ENCODE measurements around the gene PRUNE2. TPM values are rescaled to one million over a fixed set of nuclear protein-coding genes. Genes with fewer than 3 reads are reported as not detected.

Gene PRUNE2
- polyA plus RNA-seq, 1 experiment: 0.78 TPM

DNA sequence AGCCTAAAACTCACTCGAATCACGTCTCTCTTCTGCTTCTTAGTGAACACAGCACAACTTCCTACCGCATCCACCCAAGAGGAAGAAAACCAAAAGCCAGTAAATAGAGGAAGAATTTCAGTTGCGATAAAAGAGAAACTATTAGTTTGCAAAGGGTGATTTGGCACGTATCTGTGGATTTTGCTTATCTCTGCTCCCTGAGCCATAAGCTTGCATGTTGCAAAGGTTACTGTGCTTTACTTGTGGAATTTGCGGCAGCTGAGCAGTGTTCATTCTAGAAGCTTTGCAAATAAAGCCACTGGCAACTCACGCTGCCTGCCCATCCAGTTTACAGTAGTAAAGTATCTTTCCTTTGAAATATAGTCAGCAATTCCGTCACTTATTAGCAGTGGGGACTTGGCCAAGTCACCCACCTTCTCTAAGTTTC is 290.7 kb downstream of the PRUNE2 start:
- DNase-seq (ENCODE audit: low read depth): no peak
- POLR2A ChIA-PET: no interaction called here

DNA sequence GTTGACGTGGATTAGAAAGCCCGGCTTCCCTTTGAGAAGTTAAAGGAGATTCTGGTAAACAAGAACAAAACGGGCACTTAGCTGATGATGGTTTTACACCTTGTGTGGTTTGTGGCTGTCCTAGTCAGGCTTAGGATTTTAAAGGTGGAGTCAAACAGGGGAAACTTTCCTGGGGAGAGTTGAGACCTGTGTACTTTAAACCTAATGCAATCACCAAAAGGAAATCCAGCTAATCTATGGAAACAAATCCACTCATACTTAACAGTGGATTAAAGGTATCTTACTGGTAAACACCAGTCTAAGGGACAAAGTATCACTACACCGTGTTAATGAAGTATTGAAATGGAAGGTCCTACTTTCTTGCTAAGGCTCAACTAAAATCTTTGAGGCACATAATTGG is 291.9 kb downstream of the PRUNE2 start:
- POLR2A ChIA-PET: no interaction called here
- DNase-seq (ENCODE audit: low read depth): no peak
- CTCF ChIA-PET: interaction anchor here (0.7 to 1.1 kb wide), 2 partner anchors 9 to 17 kb away, joined by 3 read pairs; no protein-coding TSS in a partner anchor
- TF ChIP-seq, protein P1, sequence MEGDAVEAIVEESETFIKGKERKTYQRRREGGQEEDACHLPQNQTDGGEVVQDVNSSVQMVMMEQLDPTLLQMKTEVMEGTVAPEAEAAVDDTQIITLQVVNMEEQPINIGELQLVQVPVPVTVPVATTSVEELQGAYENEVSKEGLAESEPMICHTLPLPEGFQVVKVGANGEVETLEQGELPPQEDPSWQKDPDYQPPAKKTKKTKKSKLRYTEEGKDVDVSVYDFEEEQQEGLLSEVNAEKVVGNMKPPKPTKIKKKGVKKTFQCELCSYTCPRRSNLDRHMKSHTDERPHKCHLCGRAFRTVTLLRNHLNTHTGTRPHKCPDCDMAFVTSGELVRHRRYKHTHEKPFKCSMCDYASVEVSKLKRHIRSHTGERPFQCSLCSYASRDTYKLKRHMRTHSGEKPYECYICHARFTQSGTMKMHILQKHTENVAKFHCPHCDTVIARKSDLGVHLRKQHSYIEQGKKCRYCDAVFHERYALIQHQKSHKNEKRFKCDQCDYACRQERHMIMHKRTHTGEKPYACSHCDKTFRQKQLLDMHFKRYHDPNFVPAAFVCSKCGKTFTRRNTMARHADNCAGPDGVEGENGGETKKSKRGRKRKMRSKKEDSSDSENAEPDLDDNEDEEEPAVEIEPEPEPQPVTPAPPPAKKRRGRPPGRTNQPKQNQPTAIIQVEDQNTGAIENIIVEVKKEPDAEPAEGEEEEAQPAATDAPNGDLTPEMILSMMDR (IDR thresholded peaks at IDR 0.05; ENCODE audit: insufficient read depth, low read depth, low read length): no peak
- Histone ChIP-seq H3K36me3 (ENCODE audit: control insufficient read depth, insufficient read depth, low read length) (no peaks in the 10 kb centered on the region), H3K27me3 (ENCODE audit: control insufficient read depth, insufficient read depth, low read length) (no peaks in the 10 kb centered on the region), H3K4me3 (ENCODE audit: low read depth, low read length) (no peak overlapping the region)

More for the DNA sequence above, 290.7 kb downstream of the PRUNE2 start:
- H3K4me3 ChIP-seq (ENCODE audit: low read depth, low read length): no peak overlapping the region
- CTCF ChIA-PET: interaction anchor here (1.1 kb wide), 1 partner anchor 13 kb away, joined by 3 read pairs; no protein-coding TSS in a partner anchor
- no peaks in the 10 kb centered on the region for H3K27me3 ChIP-seq (ENCODE audit: control insufficient read depth, insufficient read depth, low read length)
- no peaks in the 10 kb centered on the region for H3K36me3 ChIP-seq (ENCODE audit: control insufficient read depth, insufficient read depth, low read length)
- TF ChIP-seq, protein P1 (IDR thresholded peaks at IDR 0.05; ENCODE audit: insufficient read depth, low read depth, low read length): no peak

DNA sequence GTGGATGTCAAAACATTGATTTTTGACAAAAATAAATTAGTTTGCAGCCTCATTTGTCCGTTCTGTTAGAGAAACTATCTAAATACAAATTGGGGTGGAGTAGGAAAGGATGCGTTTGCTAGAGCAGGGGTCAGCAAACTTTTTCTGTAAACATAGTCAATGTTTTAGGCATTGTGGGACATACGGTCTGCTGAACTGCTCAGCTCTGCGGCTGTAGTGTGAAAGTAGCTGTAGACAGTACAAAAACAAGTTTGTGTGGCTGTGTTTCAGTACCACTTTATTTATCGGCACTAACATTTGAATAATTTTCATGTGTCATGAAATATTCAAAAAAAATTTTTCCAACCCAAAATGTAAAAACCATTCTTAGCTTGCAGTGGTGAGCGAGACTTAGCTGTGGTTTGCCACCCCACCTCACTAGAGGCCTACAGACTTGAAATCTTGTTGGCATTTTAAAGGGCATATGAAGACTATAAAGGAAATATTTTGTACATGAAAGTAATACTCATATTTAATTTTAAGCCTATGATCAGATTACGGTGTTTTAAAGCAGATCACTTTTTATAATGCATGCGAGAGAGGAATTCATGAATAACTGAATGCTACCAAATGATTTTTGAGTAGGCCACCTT is 292.6 kb downstream of the PRUNE2 start:
- H3K27me3 ChIP-seq (ENCODE audit: control insufficient read depth, insufficient read depth, low read length): no peaks in the 10 kb centered on the region
- TF ChIP-seq, protein P1 (IDR thresholded peaks at IDR 0.05; ENCODE audit: insufficient read depth, low read depth, low read length): no peak
- no peak overlapping the region for H3K4me3 ChIP-seq (ENCODE audit: low read depth, low read length)
- ChIA-PET CTCF (interaction anchor here (0.6 to 1.1 kb wide), 2 partner anchors 18 to 38 kb away, joined by 3 read pairs; no protein-coding TSS in a partner anchor), POLR2A (no interaction called here)
- no peaks in the 10 kb centered on the region for H3K36me3 ChIP-seq (ENCODE audit: control insufficient read depth, insufficient read depth, low read length)
- no peak for DNase-seq (ENCODE audit: low read depth)

DNA sequence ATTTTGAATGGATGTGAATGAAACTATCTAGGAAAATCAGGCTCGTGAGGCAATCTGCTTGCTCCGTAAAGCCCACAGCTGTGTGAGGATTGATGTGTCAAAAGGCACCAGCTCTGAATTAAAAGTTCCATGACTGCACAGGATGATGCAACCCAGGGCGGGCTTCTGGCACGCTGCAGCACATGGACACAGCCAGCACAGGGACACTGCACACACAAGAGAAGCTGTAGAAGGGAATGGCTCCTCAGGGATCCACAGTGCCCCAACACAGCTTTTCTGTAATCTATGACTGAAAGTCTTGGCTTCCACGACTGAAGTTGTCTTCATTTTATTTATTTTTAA is 295.9 kb downstream of the PRUNE2 start:
- ChIA-PET POLR2A (no interaction called here), CTCF (interaction anchor here (0.6 to 1.6 kb wide), 5 partner anchors 8 to 163 kb away, joined by 3 to 5 read pairs (median 3); no protein-coding TSS in a partner anchor)
- peak; percentile 47 for DNase-seq (ENCODE audit: low read depth)
- no peaks in the 10 kb centered on the region; the same call in 1 of the 2 replicates for H3K27me3 ChIP-seq (ENCODE audit: control insufficient read depth, insufficient read depth, low read length)
- H3K36me3 ChIP-seq (ENCODE audit: control insufficient read depth, insufficient read depth, low read length): no peaks in the 10 kb centered on the region
- H3K4me3 ChIP-seq (ENCODE audit: low read depth, low read length): no peak overlapping the region
- TF ChIP-seq, protein P1 (IDR thresholded peaks at IDR 0.05; ENCODE audit: insufficient read depth, low read depth, low read length): no peak

DNA sequence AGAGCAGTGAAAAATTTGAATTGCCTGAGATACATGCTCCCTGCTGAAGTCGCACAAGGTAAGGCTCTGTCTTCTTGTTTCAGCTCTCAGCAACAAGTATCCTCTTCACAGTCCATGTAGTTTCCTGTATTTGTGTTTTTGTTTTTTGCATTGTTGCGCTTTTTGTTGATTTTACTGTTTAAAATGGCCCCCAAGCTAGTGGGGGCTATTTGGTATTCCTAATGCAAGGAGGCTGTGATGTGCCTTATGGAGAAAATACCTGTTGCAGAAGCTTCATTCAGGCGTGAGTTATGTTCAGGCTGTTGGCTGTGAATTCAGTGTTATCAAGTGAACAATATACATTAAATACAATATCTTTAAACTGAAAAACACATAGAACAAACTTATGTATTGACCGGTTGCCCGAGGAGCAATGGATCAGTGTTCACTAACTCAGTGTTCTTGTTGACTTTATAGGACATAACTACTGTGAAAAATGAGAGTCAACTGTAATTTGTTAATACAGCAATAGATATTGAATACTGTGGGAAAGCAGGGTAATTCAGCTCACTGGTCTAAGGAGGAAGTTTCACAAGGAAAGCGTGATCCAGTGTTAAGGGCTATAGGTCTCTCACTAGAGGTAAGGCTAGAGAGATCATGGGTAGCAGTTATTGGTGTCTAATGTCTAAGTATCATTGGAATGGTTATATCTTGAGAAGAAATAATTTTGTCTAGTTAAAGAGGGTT is 296.5 kb downstream of the PRUNE2 start:
- Histone ChIP-seq H3K27me3 (ENCODE audit: control insufficient read depth, insufficient read depth, low read length) (no peaks in the 10 kb centered on the region; the same call in 1 of the 2 replicates), H3K4me3 (ENCODE audit: low read depth, low read length) (no peak overlapping the region), H3K36me3 (ENCODE audit: control insufficient read depth, insufficient read depth, low read length) (no peaks in the 10 kb centered on the region)
- DNase-seq (ENCODE audit: low read depth): no peak
- TF ChIP-seq, protein P1 (IDR thresholded peaks at IDR 0.05; ENCODE audit: insufficient read depth, low read depth, low read length): no peak
- CTCF ChIA-PET: interaction anchor here (0.7 to 1.6 kb wide), 4 partner anchors 8 to 163 kb away, joined by 3 to 5 read pairs (median 4); no protein-coding TSS in a partner anchor
- POLR2A ChIA-PET: no interaction called here
